LNCaP clone FGC (cell line): Measurements from ENCODE around the gene EXT2.

Experiments
- DNase-seq: peaks from one replicate; pipeline ENCODE4 v3.0.0-alpha.2; 2011; ENCODE audit warnings: low read depth
- H3K4me3 ChIP-seq: 2 replicates; pipeline ENCODE4 v1.5.1; 2011; ENCODE audit warnings: mild to moderate bottlenecking, low read depth, low read length, control low read depth
- TF ChIP-seq, protein P1 (sequence below): IDR thresholded peaks from 2 replicates; pipeline ENCODE4 v1.5.1; 2012; ENCODE audit warnings: mild to moderate bottlenecking; ENCODE audit not compliant: control insufficient read depth, insufficient read depth; ENCODE audit errors: extremely low read depth

Gene EXT2

GRCh38 chr11:44174842-44175241 lies 79.4 kb downstream of the EXT2 start:
- DNase-seq: no peak
- H3K4me3 ChIP-seq: no peak overlapping the region
- TF ChIP-seq, protein P1, sequence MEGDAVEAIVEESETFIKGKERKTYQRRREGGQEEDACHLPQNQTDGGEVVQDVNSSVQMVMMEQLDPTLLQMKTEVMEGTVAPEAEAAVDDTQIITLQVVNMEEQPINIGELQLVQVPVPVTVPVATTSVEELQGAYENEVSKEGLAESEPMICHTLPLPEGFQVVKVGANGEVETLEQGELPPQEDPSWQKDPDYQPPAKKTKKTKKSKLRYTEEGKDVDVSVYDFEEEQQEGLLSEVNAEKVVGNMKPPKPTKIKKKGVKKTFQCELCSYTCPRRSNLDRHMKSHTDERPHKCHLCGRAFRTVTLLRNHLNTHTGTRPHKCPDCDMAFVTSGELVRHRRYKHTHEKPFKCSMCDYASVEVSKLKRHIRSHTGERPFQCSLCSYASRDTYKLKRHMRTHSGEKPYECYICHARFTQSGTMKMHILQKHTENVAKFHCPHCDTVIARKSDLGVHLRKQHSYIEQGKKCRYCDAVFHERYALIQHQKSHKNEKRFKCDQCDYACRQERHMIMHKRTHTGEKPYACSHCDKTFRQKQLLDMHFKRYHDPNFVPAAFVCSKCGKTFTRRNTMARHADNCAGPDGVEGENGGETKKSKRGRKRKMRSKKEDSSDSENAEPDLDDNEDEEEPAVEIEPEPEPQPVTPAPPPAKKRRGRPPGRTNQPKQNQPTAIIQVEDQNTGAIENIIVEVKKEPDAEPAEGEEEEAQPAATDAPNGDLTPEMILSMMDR: no peak

- H3K4me3 ChIP-seq: no peak overlapping the region
- DNase-seq: no peak
- TF ChIP-seq, protein P1: no peak
Measured at GRCh38 chr11:44176546-44177213, 81.2 kb downstream of the EXT2 start.

- TF ChIP-seq, protein P1: no peak
- DNase-seq: no peak
Measured at GRCh38 chr11:44177905-44178304, 82.4 kb downstream of the EXT2 start.

GRCh38 chr11:44178381-44178780 lies 82.9 kb downstream of the EXT2 start:
- TF ChIP-seq, protein P1: no peak
- H3K4me3 ChIP-seq: no peak overlapping the region
- DNase-seq: no peak

More at GRCh38 chr11:44177905-44178304, 82.4 kb downstream of the EXT2 start:
- no peak overlapping the region for H3K4me3 ChIP-seq

GRCh38 chr11:44179173-44179572 lies 83.7 kb downstream of the EXT2 start:
- no peak overlapping the region for H3K4me3 ChIP-seq
- TF ChIP-seq, protein P1: no peak
- no peak for DNase-seq

GRCh38 chr11:44180107-44180506 lies 84.6 kb downstream of the EXT2 start:
- TF ChIP-seq, protein P1: no peak
- no peak for DNase-seq
- H3K4me3 ChIP-seq: no peak overlapping the region

- TF ChIP-seq, protein P1: no peak
- no peak for DNase-seq
Measured at GRCh38 chr11:44185522-44185921, 90.0 kb downstream of the EXT2 start.

More at GRCh38 chr11:44185522-44185921, 90.0 kb downstream of the EXT2 start:
- no peak overlapping the region for H3K4me3 ChIP-seq
